Neural cell (in vitro differentiated cells): ENCODE data around the gene TRUB2.

ENCODE experiments used
- CTCF ChIP-seq: fragments of 450-650 bp; IDR thresholded peaks from 2 replicates; pipeline ENCODE4 v1.5.1; 2014; ENCODE audit warnings: antibody characterized with exemption, mild to moderate bottlenecking, moderate library complexity; ENCODE audit not compliant: poor library complexity, severe bottlenecking
- EP300 ChIP-seq: fragments of 450-650 bp; conservative IDR thresholded peaks from 2 replicates; pipeline ENCODE4 v1.6.1; 2014; ENCODE audit warnings: antibody characterized with exemption, mild to moderate bottlenecking, moderate library complexity; ENCODE audit not compliant: poor library complexity, severe bottlenecking
- EZH2 ChIP-seq: fragments of 200-600, 300-800 bp; shearing (Covaris generic), sonication (generic); IDR thresholded peaks from 2 replicates; pipeline ENCODE4 v1.6.1; 2014; ENCODE audit warnings: antibody characterized with exemption, low read length, borderline replicate concordance, mild to moderate bottlenecking; ENCODE audit not compliant: insufficient read depth, poor library complexity, severe bottlenecking
- MXI1 ChIP-seq: fragments of 450-650 bp; conservative IDR thresholded peaks from 2 replicates; pipeline ENCODE4 v1.6.1; 2014; ENCODE audit warnings: antibody characterized with exemption, mild to moderate bottlenecking; ENCODE audit not compliant: poor library complexity, severe bottlenecking
- POLR2AphosphoS5 ChIP-seq: IDR thresholded peaks from 2 replicates; pipeline ENCODE4 v1.6.1; 2012
- RAD21 ChIP-seq: fragments of 450-650 bp; conservative IDR thresholded peaks from 2 replicates; pipeline ENCODE4 v1.6.1; 2014; ENCODE audit warnings: antibody characterized with exemption, mild to moderate bottlenecking, moderate library complexity
- REST ChIP-seq: IDR thresholded peaks from 2 replicates; pipeline ENCODE4 v1.6.1; 2012; ENCODE audit warnings: borderline replicate concordance
- SMC3 ChIP-seq: fragments of 450-650 bp; conservative IDR thresholded peaks from 2 replicates; pipeline ENCODE4 v1.6.1; 2014; ENCODE audit warnings: antibody characterized with exemption, mild to moderate bottlenecking, moderate library complexity; ENCODE audit not compliant: poor library complexity
- TAF1 ChIP-seq: IDR thresholded peaks from 2 replicates; pipeline ENCODE4 v1.6.1; 2012; ENCODE audit warnings: low read depth

GRCh38 chr9:128271512-128271911 is 50.7 kb downstream of the TRUB2 start:
- no peak for TF ChIP-seq MXI1
- no peak for TF ChIP-seq EZH2
- no peak for TF ChIP-seq CTCF
- no peak for TF ChIP-seq EP300
- no peak for TF ChIP-seq SMC3
- TF ChIP-seq REST, result no peak
- no peak for TF ChIP-seq POLR2AphosphoS5
- TF ChIP-seq RAD21, result no peak
- no peak for TF ChIP-seq TAF1
